ENCODE measurements around the gene BMP15. TPM values are rescaled to one million over a fixed set of nuclear protein-coding genes. Genes with fewer than 3 reads are reported as not detected.

The BMP15 gene
- total RNA-seq = not detected in 2 replicates

DNA sequence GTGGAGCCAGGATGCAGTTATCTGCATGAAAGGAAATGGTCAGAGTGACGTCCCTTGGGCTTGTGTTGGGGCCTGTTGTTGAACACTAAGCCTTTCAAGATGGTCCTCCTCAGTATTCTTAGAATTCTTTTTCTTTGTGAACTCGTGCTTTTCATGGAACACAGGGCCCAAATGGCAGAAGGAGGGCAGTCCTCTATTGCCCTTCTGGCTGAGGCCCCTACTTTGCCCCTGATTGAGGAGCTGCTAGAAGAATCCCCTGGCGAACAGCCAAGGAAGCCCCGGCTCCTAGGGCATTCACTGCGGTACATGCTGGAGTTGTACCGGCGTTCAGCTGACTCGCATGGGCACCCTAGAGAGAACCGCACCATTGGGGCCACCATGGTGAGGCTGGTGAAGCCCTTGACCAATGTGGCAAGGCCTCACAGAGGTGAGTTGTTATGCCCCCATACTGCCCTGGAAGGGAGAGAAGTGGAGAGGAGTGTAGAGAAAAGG, at the start of gene BMP15:
Gene BMP15, plus strand, starts transcription at position 51 of the 492 bp plus-strand sequence. Its CDS starts 49 bp downstream, at position 100.
- DNase-seq (ENCODE audit: low read depth, low spot score) = no peak

DNA sequence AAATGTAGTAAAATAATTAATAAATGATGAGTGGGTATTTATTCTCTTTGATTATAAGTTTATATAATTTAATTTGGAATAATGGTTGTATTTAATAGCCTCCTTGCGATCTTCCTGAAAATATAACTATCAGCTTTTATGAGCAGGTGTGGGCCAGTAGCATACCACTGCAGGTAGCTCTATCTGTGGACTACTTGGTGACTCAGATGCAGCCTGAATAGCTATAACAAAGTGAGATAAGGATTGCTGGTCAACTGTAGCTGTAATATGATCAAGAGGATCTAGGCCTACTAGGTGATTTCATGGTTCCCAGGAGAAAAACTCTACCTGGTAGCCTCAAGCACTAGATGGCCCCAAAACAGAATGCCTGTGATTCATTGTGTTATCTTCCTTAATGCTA, 47.1 kb upstream of the BMP15 start:
- DNase-seq (ENCODE audit: low read depth, low spot score) = no peak

DNA sequence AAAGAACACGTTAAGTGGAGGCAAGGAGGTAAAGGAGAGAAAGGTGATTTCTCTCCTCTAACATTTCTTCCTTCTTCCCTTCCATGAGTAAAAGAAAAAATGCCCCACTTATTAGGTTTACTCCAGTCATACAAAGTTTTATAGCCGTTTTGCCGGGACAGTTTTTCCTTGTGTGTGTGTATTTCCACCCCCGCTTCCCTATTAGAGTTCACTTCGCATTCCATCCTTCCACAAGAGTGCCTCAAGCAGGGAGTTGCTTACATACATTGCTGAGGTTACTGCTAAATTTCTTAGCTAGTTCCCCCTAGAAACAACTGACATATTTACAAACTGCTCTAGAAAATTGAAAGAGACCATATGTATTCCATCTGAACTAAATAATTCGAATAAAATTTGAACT, 45.2 kb upstream of the BMP15 start:
- no peak for DNase-seq (ENCODE audit: low read depth, low spot score)

GRCh38 chrX:50871922-50872453, 38.5 kb upstream of the BMP15 start:
- DNase-seq (ENCODE audit: low read depth, low spot score) = no peak

DNA sequence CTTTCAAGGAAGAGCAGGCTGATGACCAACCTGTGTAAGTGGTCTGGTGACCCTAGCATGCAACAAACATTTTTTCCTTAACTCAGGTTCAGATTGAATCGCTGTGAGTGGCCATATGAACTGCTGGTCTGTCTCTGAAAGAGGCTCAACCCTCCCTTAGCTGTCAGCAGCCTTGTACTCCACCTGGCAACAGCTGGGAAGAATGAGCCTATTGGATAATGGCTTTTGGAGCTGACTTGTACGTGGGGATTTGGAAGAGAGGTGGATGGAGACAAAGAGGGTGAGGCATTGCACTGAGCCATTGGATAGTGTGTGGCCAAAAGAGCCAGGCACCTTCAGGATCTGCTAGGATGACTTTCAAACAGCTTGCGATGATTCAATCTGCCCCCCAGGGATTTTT, 35.7 kb upstream of the BMP15 start:
- DNase-seq (ENCODE audit: low read depth, low spot score) = no peak

DNA sequence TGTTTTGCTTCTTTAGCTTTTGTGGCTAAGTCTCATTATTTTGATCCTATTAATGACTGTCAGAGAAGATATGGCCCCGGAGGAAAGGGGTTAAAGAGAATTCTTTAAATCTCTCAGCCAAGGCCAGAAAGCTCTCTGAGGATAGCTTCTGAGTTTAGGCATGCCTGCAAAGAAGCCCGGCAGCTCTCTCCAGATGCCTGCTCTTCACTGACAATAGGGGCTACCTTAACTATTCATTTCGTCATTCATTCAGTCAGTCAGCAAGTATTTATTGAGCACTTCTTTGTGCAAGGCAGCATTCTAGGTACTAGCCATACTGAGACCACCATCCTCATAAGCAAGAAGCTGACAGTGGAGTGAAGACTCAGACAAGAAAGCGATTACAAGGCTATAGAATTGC, 34.0 kb upstream of the BMP15 start:
- DNase-seq (ENCODE audit: low read depth, low spot score) = no peak

- DNase-seq (ENCODE audit: low read depth, low spot score) = no peak
Measured at GRCh38 chrX:50877310-50877709, 33.2 kb upstream of the BMP15 start.

GRCh38 chrX:50881028-50881427, 29.5 kb upstream of the BMP15 start:
- no peak for DNase-seq (ENCODE audit: low read depth, low spot score)

GRCh38 chrX:50888884-50889283, 21.7 kb upstream of the BMP15 start:
- no peak for DNase-seq (ENCODE audit: low read depth, low spot score)

- no peak for DNase-seq (ENCODE audit: low read depth, low spot score)
Measured at GRCh38 chrX:50889582-50889981, 21.0 kb upstream of the BMP15 start.

GRCh38 chrX:50893047-50893446, 17.5 kb upstream of the BMP15 start:
- DNase-seq (ENCODE audit: low read depth, low spot score) = no peak

- no peak for DNase-seq (ENCODE audit: low read depth, low spot score)
Measured at GRCh38 chrX:50893466-50893865, 17.1 kb upstream of the BMP15 start.

DNA sequence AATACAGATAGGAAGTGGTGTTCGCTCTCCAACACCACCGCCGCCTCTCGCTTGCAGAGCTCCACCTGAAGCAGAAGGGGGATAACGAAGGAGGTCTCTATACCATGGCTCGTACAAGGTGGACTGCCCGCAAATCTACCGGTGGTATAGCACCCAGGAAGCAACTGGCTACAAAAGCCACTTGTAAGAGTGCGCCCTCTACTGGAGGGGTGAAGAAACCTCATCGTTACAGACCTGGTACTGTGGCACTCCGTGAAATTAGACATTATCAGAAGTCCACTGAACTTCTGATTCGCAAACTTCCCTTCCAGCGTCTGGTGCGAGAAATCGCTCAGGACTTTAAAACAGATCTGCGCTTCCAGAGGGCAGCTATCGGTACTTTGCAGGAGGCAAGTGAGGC, 5.2 kb upstream of the BMP15 start:
- no peak for DNase-seq (ENCODE audit: low read depth, low spot score)

- DNase-seq (ENCODE audit: low read depth, low spot score) = peak; percentile 56
Measured at GRCh38 chrX:50913520-50913919, 3.0 kb downstream of the BMP15 start.

DNA sequence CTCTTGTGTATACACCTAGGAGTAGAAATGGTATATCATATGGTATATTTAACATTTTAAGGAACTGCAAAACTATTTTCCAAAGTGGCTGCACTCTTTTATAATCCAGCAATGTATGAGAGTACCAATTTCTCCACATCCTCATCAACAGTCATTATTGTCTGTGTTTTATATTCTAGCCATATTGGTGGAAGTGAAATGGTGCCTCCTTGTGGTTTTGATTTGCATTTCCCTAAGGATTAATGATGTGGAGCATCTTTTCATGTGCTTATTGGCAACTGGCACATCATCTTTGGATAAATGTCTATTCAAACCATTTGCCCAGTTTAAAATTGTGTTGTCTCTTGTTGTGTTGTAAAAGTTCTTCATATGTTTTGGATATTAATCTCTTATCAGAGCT, 9.6 kb downstream of the BMP15 start:
- DNase-seq (ENCODE audit: low read depth, low spot score) = no peak

DNA sequence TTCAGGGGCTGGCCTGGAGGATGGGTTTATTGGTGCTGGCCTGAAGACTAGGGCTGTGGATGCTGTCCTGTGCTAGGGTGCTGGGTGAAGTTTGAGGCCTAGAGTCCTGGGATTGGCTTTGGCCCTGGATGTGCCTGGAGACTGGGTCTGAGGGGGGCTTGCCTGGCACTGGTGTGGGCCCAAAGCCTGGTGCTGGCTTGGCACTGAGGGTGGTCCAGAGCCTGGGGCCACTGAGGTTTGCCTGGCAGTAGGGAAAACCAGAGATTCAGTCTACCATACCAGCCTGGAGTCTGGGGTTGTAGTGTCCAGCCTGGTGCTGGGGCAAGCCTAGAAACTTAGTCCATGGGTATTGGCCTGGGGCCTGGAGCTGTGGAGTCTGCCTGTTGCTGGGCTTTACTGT, 16.6 kb downstream of the BMP15 start:
- no peak for DNase-seq (ENCODE audit: low read depth, low spot score)

DNA sequence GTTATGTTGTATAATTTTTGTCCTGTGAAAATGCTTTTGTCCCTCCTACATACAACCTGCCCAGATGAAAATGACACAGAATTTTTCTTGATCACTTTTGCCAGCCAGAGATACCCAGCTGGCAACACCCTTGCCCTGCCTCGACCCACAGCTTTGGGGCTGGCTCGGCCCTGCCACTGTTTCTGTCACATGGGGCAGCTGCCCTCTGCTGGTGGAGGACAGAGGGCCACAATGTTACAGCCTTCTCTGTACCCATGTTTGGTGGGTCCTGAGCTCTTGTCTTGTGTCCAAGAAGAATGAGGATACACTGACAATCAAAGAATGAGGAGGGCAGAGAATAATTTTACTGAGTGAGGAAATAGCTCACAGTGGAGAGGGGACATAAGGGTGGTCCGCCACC, 31.1 kb downstream of the BMP15 start:
- DNase-seq (ENCODE audit: low read depth, low spot score) = no peak

DNA sequence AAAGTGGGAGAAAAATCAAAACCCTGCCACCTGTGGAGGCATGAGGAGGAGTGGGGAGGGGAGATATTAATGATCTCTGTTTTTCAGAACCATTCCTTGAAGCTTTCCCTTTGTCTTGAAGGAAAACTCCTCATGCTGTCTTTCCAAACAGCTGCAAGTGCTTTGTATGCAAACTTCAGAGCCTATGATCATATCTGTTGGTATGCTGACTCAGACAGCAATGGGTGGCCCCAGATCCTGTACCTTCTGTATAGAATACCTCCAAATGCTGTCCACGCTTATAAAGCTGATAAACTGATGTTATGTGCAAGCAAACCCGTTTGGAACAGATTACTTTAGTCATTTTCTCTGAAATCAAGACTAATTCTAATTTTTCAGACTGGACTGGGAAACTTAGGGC, 31.9 kb downstream of the BMP15 start:
- DNase-seq (ENCODE audit: low read depth, low spot score) = no peak

- DNase-seq (ENCODE audit: low read depth, low spot score) = no peak
Measured at GRCh38 chrX:50952406-50952805, 41.9 kb downstream of the BMP15 start.

DNA sequence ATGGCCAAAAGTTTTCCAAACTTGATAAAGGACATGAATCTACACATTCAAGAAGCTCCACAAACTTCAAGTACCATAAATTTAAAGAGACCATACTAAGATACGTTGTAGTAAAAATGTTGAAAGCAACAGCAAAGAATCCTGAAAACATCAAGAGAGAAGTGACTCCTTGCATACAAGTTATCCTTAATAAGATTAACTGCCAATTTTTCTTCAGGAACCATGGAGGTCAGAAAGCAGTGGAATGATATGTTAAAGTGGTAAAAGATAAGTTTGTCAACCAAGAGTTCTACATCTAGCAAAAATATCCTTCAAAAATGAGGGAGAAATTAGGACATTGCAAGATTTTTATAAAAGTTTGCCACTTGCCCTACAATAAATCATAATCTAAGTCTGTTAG, 43.3 kb downstream of the BMP15 start:
- DNase-seq (ENCODE audit: low read depth, low spot score) = no peak

DNA sequence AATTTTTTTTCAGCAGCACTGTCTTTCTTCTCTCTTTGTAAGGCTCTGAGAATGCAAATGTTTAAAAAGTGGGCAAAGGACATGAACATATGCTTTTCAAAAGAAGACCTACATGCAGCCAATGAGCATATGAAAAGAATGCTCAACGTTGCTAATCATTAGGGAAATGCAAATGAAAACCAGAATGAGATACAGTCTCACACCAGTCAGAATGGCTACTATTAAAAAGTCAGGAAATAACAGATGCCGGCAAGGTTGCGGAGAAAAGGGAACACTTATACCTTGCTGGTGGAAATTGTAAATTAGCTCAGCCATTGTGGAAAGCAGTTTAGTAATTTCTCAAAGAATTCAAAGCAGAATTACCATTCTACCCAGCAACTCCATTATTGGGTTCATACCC, 51.6 kb downstream of the BMP15 start:
- no peak for DNase-seq (ENCODE audit: low read depth, low spot score)

GRCh38 chrX:50963842-50964241, 53.3 kb downstream of the BMP15 start:
- DNase-seq (ENCODE audit: low read depth, low spot score) = no peak
